Transverse colon (tissue), 4 donors: ENCODE results near the gene GLI3.

ENCODE experiments used
- CTCF ChIP-seq, 5 experiments: fragments of 200-600 bp in 3 of 5; fragments of 450-650 bp in 2 of 5; sonication (generic) in 3 of 5; IDR thresholded peaks; 1 replicate in 2 of 5; 2 replicates in 3 of 5; pipeline ENCODE4 v1.5.1; 2016 to 2017; ENCODE audit warnings: antibody characterized with exemption in 5 of 5, inconsistent platforms in 3 of 5, mild to moderate bottlenecking in 2 of 5, moderate library complexity in 1 of 5
- POLR2A ChIP-seq: fragments of 450-650 bp; IDR thresholded peaks from one replicate; pipeline ENCODE4 v1.6.1; 2016; ENCODE audit warnings: antibody characterized with exemption, mild to moderate bottlenecking, moderate library complexity
- POLR2AphosphoS5 ChIP-seq, 3 donors: sonication (generic); formaldehyde crosslinking; IDR thresholded peaks; one replicate each; pipeline ENCODE4 v1.6.1; 2016; ENCODE audit warnings: antibody characterized with exemption in 3 of 3

- TF ChIP-seq POLR2AphosphoS5 (IDR thresholded peaks at IDR 0.05) (no peak), CTCF (IDR thresholded peaks at IDR 0.05) (no peak), POLR2A (no peak)
Measured at GRCh38 chr7:42185726-42186125, 51.3 kb downstream of the GLI3 start.
